Upper lobe of left lung (tissue), 6 donors: Measurements from ENCODE around the gene CCDC124. TPM values are rescaled to one million over a fixed set of nuclear protein-coding genes. Genes with fewer than 3 reads are reported as not detected.
A peak's percentile ranks its signal among the peaks of the same experiment; 100 is the strongest.

Source experiments
- ATAC-seq, 2 donors: fragments of 200-7000 bp; cut with Tn5 transposase; one replicate each; pipeline ENCODE4 v1.9.1; 2022; ENCODE audit warnings: mild to moderate bottlenecking in 2 of 2, moderate library complexity in 2 of 2; ENCODE audit not compliant: low FRiP score in 2 of 2
- DNase-seq, 2 donors: peaks; one replicate each; pipeline ENCODE4 v3.0.0-alpha.2; 2019 to 2020
- H3K27ac ChIP-seq, 4 donors: fragments of 200-600 bp; sonication (generic); one replicate each; pipeline ENCODE4 v1.5.1; 2016 to 2019
- H3K27me3 ChIP-seq, 4 donors: fragments of 200-600 bp; sonication (generic); one replicate each; pipeline ENCODE4 v1.5.1; 2017 to 2019
- H3K36me3 ChIP-seq, 4 donors: fragments of 200-600 bp; sonication (generic); one replicate each; pipeline ENCODE4 v1.5.1; 2016 to 2019
- H3K4me1 ChIP-seq, 4 donors: fragments of 200-600 bp; sonication (generic); one replicate each; pipeline ENCODE4 v1.5.1; 2018 to 2019
- H3K4me3 ChIP-seq, 4 donors: fragments of 200-600 bp; sonication (generic); one replicate each; pipeline ENCODE4 v1.5.1; 2017 to 2019; ENCODE audit warnings: mild to moderate bottlenecking in 2 of 4, moderate library complexity in 1 of 4
- H3K9me3 ChIP-seq, 4 donors: fragments of 200-600 bp; sonication (generic); one replicate each; pipeline ENCODE4 v1.5.1; 2018 to 2019
- CTCF ChIP-seq, 6 experiments: fragments of 450-650 bp in 4 of 6; fragments of 200-600 bp in 2 of 6; sonication (generic) in 2 of 6; IDR thresholded peaks; one replicate each; pipeline ENCODE4 v1.5.1; 2016 to 2019; ENCODE audit warnings: antibody characterized with exemption in 6 of 6
- EP300 ChIP-seq, 4 donors: sonication (generic); formaldehyde crosslinking; IDR thresholded peaks; one replicate each; pipeline ENCODE4 v1.5.1; 2017; ENCODE audit warnings: antibody characterized with exemption in 4 of 4, control low read depth in 2 of 4
- POLR2A ChIP-seq, 4 donors: fragments of 450-650 bp; IDR thresholded peaks; one replicate each; pipeline ENCODE4 v1.5.1; 2016 to 2017; ENCODE audit warnings: antibody characterized with exemption in 4 of 4, mild to moderate bottlenecking in 2 of 4
- POLR2AphosphoS5 ChIP-seq, 2 donors: sonication (generic); formaldehyde crosslinking; IDR thresholded peaks; one replicate each; pipeline ENCODE4 v1.5.1; 2017; ENCODE audit warnings: antibody characterized with exemption in 2 of 2
- WGBS, 2 donors: methylation state at CpG; one replicate each; pipeline ENCODE4 v1.1.5; 2017 to 2018; 5-methylcytosine and 5-hydroxymethylcytosine counted together
- total RNA-seq, 6 donors: library from RNA; depleted of rRNA in 4 of 6; stranded (reverse); fragments of >200 nt in 4 of 6; gene quantifications; one replicate each; pipeline versions ENCODE4 v1.1.0 to v1.2.1, GENCODE V29; 2016 to 2021
- donor health status: DM: no; HTN: no; CAD: no; lungs with moderate emphysema.
- donor health status: DM: no; HTN: yes; CAD: no; lungs with severe emphysema.

The CCDC124 gene
- total RNA-seq, 6 donors from 2014 or later, result 50.2 to 83.3 (median 62.1) TPM

DNA sequence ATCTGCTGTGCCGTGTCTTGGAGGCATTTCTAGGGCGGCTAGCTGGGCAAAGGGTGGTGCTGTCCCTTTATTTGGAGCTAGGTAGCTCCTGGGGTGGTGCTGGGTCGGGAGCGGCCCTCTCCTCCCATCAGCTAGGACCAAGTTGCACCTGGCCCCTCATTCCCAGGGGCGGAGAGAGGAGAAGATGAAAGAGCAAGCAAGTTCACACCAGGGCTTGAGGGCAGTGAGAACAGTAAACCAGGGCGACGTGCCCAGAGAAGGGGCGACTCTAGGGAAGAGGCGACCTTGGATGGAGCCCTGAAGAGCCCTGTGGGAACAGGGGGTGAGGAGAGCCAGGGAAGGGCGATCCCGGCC is 17.1 kb downstream of the CCDC124 start:
- DNase-seq, result no peak
- no peak overlapping the region for H3K4me3 ChIP-seq

GRCh38 chr19:17950310-17951156 is 17.7 kb downstream of the CCDC124 start:
- TF ChIP-seq EP300 (IDR thresholded peaks at IDR 0.05) (no peak), CTCF (IDR thresholded peaks at IDR 0.05) (no peak), POLR2A (IDR thresholded peaks at IDR 0.05) (no peak), POLR2AphosphoS5 (IDR thresholded peaks at IDR 0.05) (no peak)
- Histone ChIP-seq H3K36me3 (no peaks in the 10 kb centered on the region), H3K4me3 (peak overlapping the region in 2 of 4 donors; percentile 2 to 3), H3K4me1 (peaks cover 36 to 63% (median 47%) of the 10 kb centered on the region in 4 donors), H3K9me3 (no peaks in the 10 kb centered on the region), H3K27ac (no peak overlapping the region), H3K27me3 (peaks cover 4 to 56% (median 34%) of the 10 kb centered on the region in 4 donors)
- DNase-seq (peak in 1 of 2 donors; percentile 81), ATAC-seq (no peak)
- WGBS, 2 donors, result 1 to 4% methylated on average over 38 to 42 of the region's 48 CpGs

More for the DNA sequence above, 17.1 kb downstream of the CCDC124 start:
- 15 to 17% methylated on average over 11 of the region's 11 CpGs for WGBS, 2 donors
- H3K36me3 ChIP-seq, result no peaks in the 10 kb centered on the region
- ATAC-seq, result no peak
- no peaks in the 10 kb centered on the region for H3K9me3 ChIP-seq
- no peak overlapping the region for H3K27ac ChIP-seq
- H3K4me1 ChIP-seq, result peaks cover 36 to 63% (median 47%) of the 10 kb centered on the region in 4 donors
- peaks cover 4 to 56% (median 34%) of the 10 kb centered on the region in 4 donors for H3K27me3 ChIP-seq
- TF ChIP-seq POLR2AphosphoS5 (IDR thresholded peaks at IDR 0.05) (no peak), EP300 (IDR thresholded peaks at IDR 0.05) (no peak), CTCF (IDR thresholded peaks at IDR 0.05) (no peak), POLR2A (IDR thresholded peaks at IDR 0.05) (no peak)

- H3K27me3 ChIP-seq, result peaks cover 4 to 56% (median 34%) of the 10 kb centered on the region in 4 donors
- peak overlapping the region in 1 of 4 donors; percentile 3 for H3K4me3 ChIP-seq
- no peaks in the 10 kb centered on the region for H3K36me3 ChIP-seq
- peaks cover 36 to 62% (median 47%) of the 10 kb centered on the region in 4 donors for H3K4me1 ChIP-seq
- no peak for TF ChIP-seq POLR2AphosphoS5 (IDR thresholded peaks at IDR 0.05)
- TF ChIP-seq POLR2A (IDR thresholded peaks at IDR 0.05), result no peak
- TF ChIP-seq CTCF (IDR thresholded peaks at IDR 0.05), result no peak
- no peak for TF ChIP-seq EP300 (IDR thresholded peaks at IDR 0.05)
- H3K27ac ChIP-seq, result no peak overlapping the region
- no peak for DNase-seq
- no peaks in the 10 kb centered on the region for H3K9me3 ChIP-seq
- ATAC-seq, result no peak
- 1 to 2% methylated on average over 28 to 29 of the region's 33 CpGs for WGBS, 2 donors
Observed at GRCh38 chr19:17951157-17951989, 18.6 kb downstream of the CCDC124 start.

DNA sequence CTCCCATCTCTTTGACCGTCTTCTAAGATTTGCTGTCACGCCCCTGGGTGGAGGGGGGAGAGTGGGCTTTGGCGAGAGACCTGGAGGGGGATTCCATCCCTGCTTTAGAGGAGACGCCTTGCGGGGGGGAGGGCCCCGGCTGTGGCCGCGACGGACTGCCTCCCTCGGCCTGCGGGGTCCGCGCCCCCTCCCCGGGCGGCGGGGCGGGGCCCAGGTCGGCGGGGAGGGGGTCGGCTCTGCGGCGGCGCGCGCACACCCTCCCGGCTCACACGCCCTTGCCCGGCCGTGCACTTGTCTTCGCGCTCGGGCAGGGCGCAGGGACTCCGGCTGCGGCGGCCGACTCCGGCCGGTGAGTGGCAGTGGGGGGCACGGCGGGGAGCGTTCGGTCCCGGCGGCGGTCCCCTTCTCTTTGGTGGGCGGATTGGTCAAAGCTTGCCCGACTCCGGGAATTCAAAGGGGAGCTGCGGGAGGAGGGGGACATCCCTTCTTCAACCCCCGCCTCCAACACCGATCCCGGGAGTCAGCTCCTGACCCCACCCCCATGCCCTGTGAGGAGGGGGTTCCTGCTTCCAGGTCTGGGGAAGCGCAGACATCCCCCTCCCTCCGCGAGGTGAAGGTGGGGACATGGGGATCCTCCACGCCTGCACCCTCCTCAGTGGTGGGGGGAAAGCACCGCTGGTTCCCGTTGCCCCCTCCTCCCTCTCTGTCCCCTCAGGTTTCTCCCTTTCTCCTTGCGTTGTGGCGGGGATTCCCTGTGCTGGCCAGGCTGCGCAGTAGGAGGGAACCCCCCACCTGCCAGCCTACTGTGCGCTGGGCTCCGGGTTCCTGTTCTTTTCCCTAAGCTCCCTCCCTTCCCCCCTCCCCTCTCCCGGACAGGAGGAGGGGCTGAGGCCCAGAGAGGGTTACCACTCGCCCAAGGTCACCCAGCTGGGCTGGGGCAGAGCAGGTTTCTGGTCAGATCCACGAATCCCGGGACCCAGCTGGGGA is 19.5 kb downstream of the CCDC124 start:
- TF ChIP-seq POLR2A (IDR thresholded peaks at IDR 0.05) (no peak), EP300 (IDR thresholded peaks at IDR 0.05) (no peak), CTCF (IDR thresholded peaks at IDR 0.05) (no peak), POLR2AphosphoS5 (IDR thresholded peaks at IDR 0.05) (no peak)
- DNase-seq, result peak in 1 of 2 donors; percentile 82
- Histone ChIP-seq H3K4me1 (peaks cover 32 to 55% (median 44%) of the 10 kb centered on the region in 4 donors), H3K27me3 (peaks cover 4 to 56% (median 34%) of the 10 kb centered on the region in 4 donors), H3K9me3 (no peaks in the 10 kb centered on the region), H3K27ac (no peak overlapping the region), H3K36me3 (no peaks in the 10 kb centered on the region), H3K4me3 (no peak overlapping the region)
- no peak for ATAC-seq
- 3 to 4% methylated on average over 11 of the region's 68 CpGs for WGBS, 2 donors
